HG02943 (cell line): ENCODE measurements around the gene LMF1.
"Not testable (repeated sequence)": the region's sequence is repeated elsewhere in the genome, so short reads cannot be mapped to it uniquely, and the experiment has no call there.

ENCODE experiments used
- ATAC-seq: cut with Tn5 transposase; IDR thresholded peaks from one replicate; pipeline ENCODE4 v1.9.1; 2021; ENCODE audit warnings: mild to moderate bottlenecking, low read depth, moderate library complexity; ENCODE audit not compliant: unreplicated experiment

The LMF1 gene

GRCh38 chr16:973366-973765 lies 2.6 kb upstream of the LMF1 start:
- ATAC-seq = no peak

GRCh38 chr16:972316-973002 lies 1.7 kb upstream of the LMF1 start:
- no peak for ATAC-seq

DNA sequence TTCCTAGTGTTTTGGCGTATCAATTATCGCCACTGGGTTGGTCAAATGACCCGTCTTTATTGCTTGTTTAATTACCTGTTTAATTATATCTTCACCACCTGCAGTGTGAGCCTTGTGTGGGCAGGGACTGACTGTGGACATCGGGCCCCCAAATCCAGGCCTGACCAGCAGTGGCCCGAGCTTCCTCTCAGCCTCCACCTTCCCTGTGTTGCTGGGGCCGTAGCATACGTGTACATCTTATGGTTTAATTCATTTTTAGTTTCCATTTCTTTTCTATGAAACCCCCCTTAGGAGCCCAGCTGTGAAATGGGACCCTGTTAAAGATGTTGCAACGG lies 1.2 kb upstream of the LMF1 start:
- ATAC-seq = no peak

GRCh38 chr16:971582-971905 lies 760 bp upstream of the LMF1 start:
- no peak for ATAC-seq

- ATAC-seq = no peak
Measured at GRCh38 chr16:970386-970765, 408 bp downstream of the LMF1 start.

DNA sequence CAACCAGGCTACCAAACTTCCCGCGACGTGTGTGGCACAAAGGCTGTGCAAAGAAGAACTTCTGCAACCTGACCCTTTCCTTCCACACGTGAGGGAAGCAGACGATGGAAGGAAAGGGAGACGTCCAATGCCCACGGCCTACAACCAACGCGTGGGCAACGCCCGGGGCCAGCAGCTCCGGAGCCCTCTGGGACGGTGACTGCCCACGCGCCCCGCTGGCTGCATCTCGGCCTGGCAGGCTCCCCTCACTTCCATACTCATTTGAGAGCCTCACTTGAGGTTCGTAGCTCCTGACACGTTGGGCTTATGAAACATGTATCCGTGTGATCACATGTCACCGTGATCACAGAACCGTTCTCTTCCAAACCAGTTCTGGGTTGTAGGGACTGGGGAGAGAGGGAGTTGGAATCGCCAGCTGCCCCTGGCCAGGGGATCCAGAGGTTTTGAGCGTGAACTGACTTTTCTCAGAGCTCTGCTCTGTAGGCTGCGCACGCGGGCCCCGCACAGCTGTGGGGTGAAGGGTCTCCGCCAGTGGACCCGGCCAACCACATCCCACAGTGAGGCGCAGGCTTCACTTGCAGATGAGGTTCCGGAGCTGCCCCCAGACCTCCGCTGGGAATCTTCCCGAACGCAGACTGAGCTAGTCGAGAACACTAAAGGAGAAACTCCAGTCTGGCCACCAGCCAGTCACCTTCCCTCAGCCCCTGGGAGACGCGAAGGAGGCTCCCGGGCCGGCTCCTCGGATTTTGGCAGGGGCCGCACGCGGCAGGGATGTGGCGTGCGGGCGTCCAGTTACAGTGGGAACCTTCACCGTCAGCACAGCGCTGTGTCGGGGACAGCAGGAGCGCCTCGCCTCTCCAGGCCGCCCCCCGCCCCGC lies 1.0 kb downstream of the LMF1 start:
- ATAC-seq = no peak

DNA sequence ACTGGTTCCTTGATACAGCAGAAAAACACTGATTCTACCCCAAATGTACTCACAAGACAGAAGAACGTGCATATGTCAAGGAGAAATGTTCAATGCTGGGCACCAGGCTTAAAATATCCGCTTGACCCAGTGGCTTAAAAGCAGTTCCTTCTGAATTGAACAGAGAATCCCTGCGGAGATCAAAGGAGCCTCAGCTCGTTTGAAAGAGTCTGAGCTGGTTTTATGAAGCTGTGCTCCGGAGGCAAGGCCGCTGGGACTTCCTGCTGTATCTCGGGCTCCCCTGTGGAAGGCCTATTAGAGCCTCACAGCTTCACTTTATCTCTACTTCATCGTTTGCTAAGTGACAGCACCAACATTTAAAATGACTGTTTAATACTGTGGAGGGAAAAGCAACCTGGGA lies 2.2 kb downstream of the LMF1 start:
- ATAC-seq = no peak

GRCh38 chr16:967546-968295 lies 3.1 kb downstream of the LMF1 start:
- ATAC-seq = no peak

- no peak for ATAC-seq
Measured at GRCh38 chr16:967077-967541, 3.7 kb downstream of the LMF1 start.

DNA sequence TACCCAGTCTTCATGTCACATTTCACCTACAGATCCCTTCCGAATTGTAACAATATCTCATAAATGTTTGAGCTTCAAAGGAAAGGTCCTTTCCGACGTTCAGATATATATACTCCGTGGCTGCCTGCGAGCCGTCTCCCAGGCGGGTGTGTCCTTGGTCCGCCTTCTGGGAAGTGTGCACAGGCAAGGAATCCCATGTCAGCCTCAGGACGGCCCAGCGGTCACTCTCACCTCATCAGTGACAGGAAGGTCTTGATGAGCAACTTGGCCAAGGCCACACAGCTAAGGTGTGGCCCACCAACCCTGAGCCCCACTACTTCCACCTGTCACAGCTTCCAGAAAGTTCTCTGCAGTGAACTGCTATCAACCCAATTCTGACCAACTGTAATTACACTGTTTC lies 4.3 kb downstream of the LMF1 start:
- no peak for ATAC-seq

DNA sequence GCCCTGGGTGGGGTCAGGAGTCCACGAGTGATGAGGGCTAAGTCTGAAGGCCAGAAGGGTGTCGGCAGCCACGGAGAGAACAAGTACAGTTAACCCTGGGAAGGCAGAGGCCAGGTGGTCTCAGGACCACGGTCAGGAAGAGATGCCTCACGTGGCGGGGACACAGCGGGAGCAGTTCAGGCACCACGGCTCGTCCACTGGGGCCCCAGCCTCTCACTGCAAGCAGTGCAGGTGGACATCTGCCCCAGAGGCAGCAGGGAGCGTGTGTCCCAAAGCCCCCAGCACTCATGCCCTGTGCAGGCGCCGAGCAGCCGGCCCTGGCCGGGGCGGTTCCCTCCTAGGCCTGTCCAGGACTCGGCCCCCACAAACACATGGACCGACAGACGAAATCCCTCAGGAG lies 4.7 kb downstream of the LMF1 start:
- ATAC-seq = no peak

GRCh38 chr16:965487-965886 lies 5.3 kb downstream of the LMF1 start:
- ATAC-seq = no peak

- ATAC-seq = no peak
Measured at GRCh38 chr16:965036-965395, 5.8 kb downstream of the LMF1 start.

- ATAC-seq = no peak
Measured at GRCh38 chr16:964356-965035, 6.3 kb downstream of the LMF1 start.

DNA sequence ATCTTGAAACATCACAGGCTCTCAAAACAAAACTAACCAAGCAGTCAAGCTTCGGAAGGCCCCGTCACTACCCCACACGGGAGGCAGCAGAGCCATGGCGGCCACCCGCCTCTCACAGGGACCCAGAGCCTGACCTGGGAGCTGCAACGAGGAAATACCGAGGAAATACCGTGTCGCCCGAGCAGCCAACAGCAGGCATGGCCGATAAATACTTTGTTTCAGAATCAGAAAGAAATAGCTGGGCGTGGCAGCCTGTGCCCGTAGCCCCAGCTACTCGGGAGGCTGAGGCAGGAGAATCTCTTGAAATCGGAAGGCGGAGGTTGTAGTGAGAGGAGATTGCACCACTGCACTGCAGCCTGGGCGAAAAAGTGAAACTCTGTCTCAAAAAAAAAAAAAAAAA lies 6.9 kb downstream of the LMF1 start:
- no peak for ATAC-seq

- no peak for ATAC-seq
Measured at GRCh38 chr16:962901-963814, 7.6 kb downstream of the LMF1 start.

DNA sequence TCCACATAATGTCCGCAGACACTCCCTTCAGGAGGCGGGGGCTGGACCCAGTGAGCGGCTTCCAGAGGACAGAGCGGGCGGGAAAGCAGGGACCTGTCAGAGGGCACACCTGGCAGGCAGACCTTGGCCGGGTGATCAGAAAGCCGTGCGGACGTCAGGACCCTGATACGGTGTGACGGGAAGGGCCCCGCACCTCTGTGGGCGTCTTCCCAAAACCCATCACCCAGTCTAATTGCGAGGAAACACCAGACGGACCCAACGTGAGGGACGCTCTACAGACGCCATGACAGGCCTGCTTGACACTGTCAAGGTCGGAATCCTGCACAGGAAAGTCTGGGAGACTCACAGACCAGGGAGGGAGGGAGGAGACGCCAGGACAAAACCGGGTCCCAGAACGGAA lies 8.4 kb downstream of the LMF1 start:
- ATAC-seq = no peak

DNA sequence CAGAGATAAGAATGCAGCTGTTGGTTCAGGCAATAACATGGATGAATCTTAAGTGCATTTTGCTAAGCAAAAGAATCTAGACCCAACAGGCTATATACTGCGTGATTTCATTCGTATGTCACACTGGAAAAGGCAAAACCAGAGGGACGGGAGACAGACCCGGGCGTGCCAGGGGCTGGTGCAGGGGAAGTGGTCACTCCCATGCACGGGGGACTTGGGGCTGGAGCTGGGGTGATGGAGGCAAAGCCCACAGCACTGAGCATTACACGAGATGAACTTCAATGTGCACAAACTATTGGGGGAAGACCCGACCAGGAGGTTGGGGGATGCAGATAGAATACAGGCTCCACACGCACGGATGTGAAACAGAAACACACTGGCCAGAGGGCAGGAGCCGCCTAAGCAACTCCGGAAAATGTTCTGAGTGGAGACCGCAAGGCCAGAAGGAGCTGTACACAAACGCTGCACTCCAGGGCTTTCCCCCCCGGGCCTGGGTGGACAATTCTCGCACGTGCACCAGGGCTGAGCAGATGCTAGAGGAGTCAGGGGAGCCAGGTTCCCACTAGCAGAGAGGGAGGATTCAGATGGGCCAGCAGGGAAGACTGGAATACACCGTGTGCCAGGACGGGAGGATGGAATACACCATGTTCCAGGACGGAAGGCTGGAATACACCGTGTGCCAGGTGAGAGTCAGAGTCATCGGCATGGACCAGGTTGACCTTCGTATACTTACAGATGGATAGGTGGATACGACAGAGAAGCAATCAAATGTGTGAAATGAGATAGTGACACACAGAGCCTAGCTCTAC lies 11.3 kb downstream of the LMF1 start:
- no peak for ATAC-seq

DNA sequence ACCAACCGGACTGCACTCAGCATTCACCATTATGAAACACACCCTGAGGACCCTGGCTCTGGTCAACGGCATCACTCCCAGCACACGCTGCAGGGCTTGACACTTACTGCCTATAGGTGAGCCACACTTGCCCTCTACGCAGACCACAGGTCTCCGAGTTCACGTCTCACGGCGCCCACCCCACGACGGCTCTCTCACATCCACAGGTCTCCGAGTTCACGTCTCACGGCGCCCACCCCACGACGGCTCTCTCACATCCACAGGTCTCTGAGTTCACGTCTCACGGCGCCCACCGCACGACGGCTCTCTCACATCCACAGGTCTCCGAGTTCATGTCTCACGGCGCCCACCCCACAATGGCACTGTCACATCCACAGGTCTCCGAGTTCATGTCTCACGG lies 15.0 kb downstream of the LMF1 start:
- not testable (repeated sequence) for ATAC-seq
